AG04449 (cell line): Measurements from ENCODE around the gene SLC23A1.
"Not testable (repeated sequence)": the region's sequence is repeated elsewhere in the genome, so short reads cannot be mapped to it uniquely, and the experiment has no call there.

Experiments
- CTCF ChIA-PET: fragments of 350-600 bp; formaldehyde crosslinking; extraction: SDS; loops from one replicate; lab custom pipeline; 2021; ENCODE audit warnings: antibody characterized with exemption; lab: Yijun Ruan, JAX
- POLR2A ChIA-PET: fragments of 400-600, 350-600 bp; formaldehyde crosslinking; extraction: SDS; loops from one replicate; lab custom pipeline; 2020; ENCODE audit warnings: antibody characterized with exemption, inconsistent platforms; lab: Yijun Ruan, JAX
- DNase-seq: peaks from one replicate; pipeline ENCODE4 v3.0.0-alpha.2; 2010; ENCODE audit warnings: low read depth, low spot score
- H3K4me3 ChIP-seq: 2 replicates; pipeline ENCODE4 v1.5.1; 2011; ENCODE audit warnings: low read depth, mild to moderate bottlenecking, control low read depth, low read length
- CTCF ChIP-seq: IDR thresholded peaks from one replicate; pipeline ENCODE4 v1.5.1; 2011; ENCODE audit warnings: mild to moderate bottlenecking, moderate library complexity, low read length, control low read depth, inconsistent platforms; ENCODE audit not compliant: insufficient read depth; ENCODE audit errors: missing control alignments

SLC23A1 gene

DNA sequence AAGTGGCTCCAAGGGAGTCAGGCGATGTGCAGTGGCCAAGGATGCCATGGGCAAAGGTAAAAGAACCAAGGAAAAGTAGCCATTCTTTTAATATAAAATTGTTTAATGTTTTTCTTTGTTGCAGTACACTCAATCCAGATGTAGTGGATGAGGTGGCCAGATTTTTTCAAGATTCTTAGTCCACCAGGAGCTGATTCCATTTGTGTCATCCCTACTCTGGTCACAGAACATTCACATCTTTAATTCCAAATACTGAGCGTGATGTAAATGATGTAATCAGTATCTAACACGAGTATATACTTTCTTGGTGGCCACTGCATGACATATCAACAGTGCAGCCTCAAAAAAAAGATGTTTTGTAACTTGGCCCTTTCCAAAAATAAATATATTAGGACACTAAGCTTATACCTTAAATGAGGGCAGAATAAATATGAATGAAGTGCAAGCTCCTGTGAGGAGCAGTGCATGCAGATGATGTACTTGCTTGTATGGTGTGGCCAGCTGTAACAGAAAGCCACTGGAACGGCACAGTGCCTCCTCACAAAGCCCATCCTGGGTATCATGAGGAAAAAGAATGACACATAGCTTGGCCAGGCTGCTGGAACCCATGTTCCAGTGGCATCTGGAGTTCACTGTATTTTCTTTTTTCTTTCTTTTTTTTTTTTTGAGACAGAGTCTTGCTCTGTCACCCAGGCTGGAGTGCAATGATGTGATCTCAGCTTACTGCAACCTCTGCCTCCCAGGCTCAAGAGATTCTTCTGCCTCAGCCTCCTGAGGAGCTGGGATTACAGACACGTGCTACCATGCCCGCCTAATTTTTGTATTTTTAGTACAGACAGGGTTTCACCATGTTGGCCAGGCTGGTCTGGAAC lies 27.3 kb upstream of the SLC23A1 start:
- ChIA-PET POLR2A (interaction anchor here (0.6 to 1.4 kb wide), 3 partner anchors 29 to 565 kb away, joined by 3 to 5 read pairs (median 4); partner anchors contain the start of gene DNAJC18), CTCF (interaction anchor here (0.9 to 9.7 kb wide), 6 partner anchors 8 to 106 kb away, joined by 3 to 103 read pairs (median 4); partner anchors contain the start of gene PAIP2)
- no peak for TF ChIP-seq CTCF

GRCh38 chr5:139409116-139409515 lies 26.0 kb upstream of the SLC23A1 start:
- CTCF ChIA-PET, result interaction anchor here (0.6 to 9.7 kb wide), 3 partner anchors 13 to 107 kb away, joined by 3 to 103 read pairs (median 93); no protein-coding TSS in a partner anchor
- POLR2A ChIA-PET, H3K4me3 ChIP-seq, DNase-seq: not testable (repeated sequence)

More for the DNA sequence above, 27.3 kb upstream of the SLC23A1 start:
- no peak for DNase-seq
- no peak overlapping the region for H3K4me3 ChIP-seq

DNA sequence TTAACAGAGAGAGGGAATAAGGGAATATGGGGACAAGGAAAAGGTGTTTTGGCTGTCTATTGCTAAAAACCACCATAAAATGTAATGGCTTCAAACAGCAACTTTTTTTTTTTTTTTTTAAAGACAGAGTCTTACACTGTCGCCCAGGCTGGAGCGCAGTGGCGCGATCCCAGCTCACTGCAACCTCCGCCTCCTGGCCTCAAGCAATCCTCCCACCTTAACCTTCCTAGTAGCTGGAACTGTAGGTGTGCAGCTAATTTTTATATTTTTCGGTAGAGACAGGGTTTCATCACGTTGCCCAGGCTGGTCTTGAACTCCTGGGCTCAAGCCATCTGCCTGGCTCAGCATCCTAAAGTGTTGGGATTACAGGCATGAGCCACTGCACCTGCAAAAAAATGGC lies 25.1 kb upstream of the SLC23A1 start:
- no peak overlapping the region for H3K4me3 ChIP-seq
- no peak for DNase-seq
- no peak for TF ChIP-seq CTCF
- ChIA-PET CTCF (interaction anchor here (7.3 to 9.7 kb wide), 2 partner anchors 14 to 108 kb away, joined by 93 to 103 read pairs; no protein-coding TSS in a partner anchor), POLR2A (no interaction called here)

- no peak overlapping the region for H3K4me3 ChIP-seq
- ChIA-PET POLR2A (no interaction called here), CTCF (interaction anchor here (1.2 to 9.7 kb wide), 3 partner anchors 14 to 109 kb away, joined by 4 to 103 read pairs (median 93); no protein-coding TSS in a partner anchor)
- TF ChIP-seq CTCF, result no peak
- no peak for DNase-seq
Measured at GRCh38 chr5:139407517-139407916, 24.4 kb upstream of the SLC23A1 start.

- TF ChIP-seq CTCF, result no peak
- ChIA-PET CTCF (interaction anchor here (0.8 to 7.3 kb wide), 4 partner anchors 15 to 168 kb away, joined by 3 to 93 read pairs (median 4); no protein-coding TSS in a partner anchor), POLR2A (no interaction called here)
- DNase-seq, result no peak
- no peak overlapping the region for H3K4me3 ChIP-seq
Measured at GRCh38 chr5:139406963-139407362, 23.9 kb upstream of the SLC23A1 start.

DNA sequence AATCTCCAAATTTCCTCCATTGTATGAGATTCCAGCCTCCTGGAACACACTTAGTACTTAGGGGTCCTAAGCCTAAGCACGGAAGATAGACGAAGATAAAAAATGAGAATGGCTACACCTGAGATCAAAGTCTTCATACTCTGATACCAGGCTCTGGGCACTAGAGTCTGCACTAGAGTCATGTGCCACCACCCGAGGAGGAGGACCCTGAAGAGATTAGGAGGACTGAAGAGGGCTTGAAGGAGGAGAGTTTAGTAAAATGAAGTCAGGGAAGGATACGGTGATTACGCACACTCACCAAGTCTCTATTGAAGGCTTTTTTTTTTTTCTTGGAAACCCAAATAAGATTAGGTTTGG lies 21.4 kb upstream of the SLC23A1 start:
- CTCF ChIA-PET, result interaction anchor here (2.8 kb wide), 1 partner anchor 18 kb away, joined by 12 read pairs; no protein-coding TSS in a partner anchor
- TF ChIP-seq CTCF, result no peak
- POLR2A ChIA-PET, result interaction anchor here (1.0 kb wide), 1 partner anchor 133 kb away, joined by 4 read pairs; no protein-coding TSS in a partner anchor
- no peak for DNase-seq
- peak overlapping the region; percentile 29; the same call in 1 of the 2 replicates for H3K4me3 ChIP-seq
